GF-D8 (cell line): ENCODE data around the gene PTP4A2.
"Not testable (repeated sequence)": the region's sequence is repeated elsewhere in the genome, so short reads cannot be mapped to it uniquely, and the experiment has no call there.

Source experiments
- DNase-seq: peaks from one replicate; lab custom pipeline; 2025; lab: John Stamatoyannopoulos, UW

The PTP4A2 gene

DNA sequence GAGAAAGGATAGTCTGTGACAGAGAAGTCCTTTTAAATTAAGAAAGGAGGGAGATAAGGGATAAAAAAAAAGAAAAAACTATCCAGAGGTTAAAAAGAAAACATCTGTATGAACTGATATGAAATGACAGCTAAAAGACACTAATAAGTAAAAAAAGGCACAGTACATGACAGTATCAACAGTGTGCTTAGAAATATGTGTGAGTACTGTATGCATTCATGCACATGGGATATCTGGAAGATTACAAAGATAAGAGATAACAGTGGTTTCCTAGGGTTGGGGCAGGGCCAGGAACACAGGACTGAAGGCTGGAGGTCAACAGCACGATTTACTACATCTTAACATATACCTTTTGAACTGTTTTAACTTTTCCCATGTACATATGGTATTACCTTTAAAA, 13.3 kb downstream of the PTP4A2 start:
- DNase-seq, result peak; percentile 3

DNA sequence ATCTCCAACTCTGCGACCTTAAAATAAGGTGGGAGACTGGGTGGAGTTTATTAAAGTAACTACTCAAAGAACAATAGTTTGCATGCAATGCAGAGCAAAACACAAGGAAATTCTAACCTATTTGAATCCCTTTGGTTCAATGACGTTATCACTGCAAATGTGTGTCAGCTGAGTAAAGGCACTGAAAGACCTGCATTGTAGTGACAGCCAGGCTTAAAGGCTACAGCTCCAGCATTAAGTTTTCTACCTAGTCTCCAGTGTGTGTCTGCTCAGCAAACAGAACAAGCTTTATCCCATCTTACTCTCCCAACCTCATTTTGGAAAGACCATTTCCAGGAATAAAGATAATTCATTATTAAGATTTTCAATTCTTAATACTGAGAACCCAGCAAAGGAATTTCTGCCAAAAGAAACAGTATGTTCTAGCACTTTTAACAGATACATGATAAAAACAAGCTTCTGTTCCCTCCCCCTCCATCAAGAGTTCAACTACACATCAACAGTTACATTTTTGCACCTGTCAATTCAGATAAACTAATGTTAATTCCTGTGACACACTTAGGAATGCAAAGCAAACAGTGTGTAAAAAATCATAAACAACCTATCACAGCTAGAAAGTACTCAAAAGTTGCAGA, 14.2 kb downstream of the PTP4A2 start:
- DNase-seq, result no peak

- DNase-seq, result no peak
Observed at GRCh38 chr1:31920956-31921355, 17.2 kb downstream of the PTP4A2 start.

DNA sequence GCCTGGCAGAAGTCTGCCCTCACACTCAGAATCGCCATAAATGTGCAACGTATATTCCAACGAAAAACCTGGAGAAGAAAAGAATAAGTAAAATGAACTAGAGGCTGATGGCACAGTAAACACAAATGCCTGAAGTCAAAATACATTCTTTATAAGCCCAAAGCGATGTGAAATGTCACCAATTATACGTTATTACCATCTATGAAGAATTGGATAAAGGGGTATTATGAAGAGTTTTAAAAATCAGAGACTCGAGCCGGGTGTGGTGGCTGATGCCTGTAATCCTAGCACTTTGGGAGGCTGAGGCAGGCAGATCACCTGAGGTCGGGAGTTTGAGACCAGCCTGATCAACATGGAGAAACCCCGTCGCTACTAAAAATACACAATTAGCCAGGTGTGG, 18.6 kb downstream of the PTP4A2 start:
- no peak for DNase-seq

- DNase-seq, result no peak
Observed at GRCh38 chr1:31915438-31915837, 22.7 kb downstream of the PTP4A2 start.

- DNase-seq, result no peak
Observed at GRCh38 chr1:31913968-31914367, 24.2 kb downstream of the PTP4A2 start.

DNA sequence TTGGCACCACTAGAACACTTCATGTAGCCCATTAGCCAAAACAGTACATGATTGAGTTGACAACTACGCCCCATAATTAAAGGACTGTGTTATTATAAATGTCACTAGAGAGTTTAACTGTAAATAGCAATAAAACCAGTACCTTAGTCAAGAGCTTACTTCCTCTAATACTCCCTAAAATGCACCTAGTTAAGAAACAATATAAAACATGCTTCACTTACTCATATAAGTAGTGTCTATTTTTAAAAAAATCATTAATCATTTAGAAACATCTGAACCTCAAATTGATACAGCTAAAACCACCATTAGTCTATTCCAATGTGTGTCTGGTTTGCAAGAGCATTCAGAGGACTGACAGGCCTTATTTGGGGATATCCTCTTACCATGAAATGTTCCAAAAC, 25.3 kb downstream of the PTP4A2 start:
- DNase-seq, result no peak

GRCh38 chr1:31911994-31912780, 26.0 kb downstream of the PTP4A2 start:
- DNase-seq, result no peak

GRCh38 chr1:31910933-31911332, 27.2 kb downstream of the PTP4A2 start:
- DNase-seq, result no peak

GRCh38 chr1:31909691-31910090, 28.5 kb downstream of the PTP4A2 start:
- DNase-seq, result no peak

DNA sequence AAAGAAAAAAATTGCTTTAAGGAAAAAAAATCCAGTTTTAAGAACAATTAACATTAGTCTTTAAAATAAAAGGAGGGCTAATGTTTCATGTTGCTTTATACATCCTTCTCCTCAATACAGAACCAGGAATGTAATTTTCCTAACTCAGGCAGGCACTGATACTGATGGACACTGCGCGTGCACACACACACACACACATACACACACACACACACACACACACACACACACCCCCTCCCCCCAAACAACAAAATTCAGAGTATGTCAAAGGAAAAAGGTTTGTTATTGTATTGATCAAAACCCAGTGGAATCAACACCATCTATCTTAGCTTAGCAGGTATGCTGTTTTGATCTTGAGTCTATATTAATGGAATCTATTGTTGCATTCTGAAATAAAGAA, 31.6 kb downstream of the PTP4A2 start:
- no peak for DNase-seq

DNA sequence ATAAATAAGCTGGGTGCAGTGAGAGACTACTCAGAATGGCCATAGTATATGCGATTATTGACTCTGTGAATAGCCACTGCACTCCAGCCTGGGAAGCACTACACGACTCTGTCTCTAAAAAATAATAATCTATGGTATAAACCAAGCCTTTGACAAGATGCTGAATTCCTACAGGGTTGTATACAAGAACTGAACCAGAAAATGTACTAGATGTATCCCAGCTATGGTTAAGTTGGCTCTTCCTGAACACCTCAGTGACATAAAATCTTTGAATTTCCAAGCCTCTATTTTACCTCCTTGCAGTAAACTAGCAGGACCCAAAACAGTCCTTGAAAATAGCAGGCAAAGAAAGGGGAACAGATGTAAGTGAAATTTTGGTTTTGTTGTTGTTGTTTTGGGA, 32.5 kb downstream of the PTP4A2 start:
- DNase-seq, result no peak

- no peak for DNase-seq
Observed at GRCh38 chr1:31905093-31905509, 33.1 kb downstream of the PTP4A2 start.

DNA sequence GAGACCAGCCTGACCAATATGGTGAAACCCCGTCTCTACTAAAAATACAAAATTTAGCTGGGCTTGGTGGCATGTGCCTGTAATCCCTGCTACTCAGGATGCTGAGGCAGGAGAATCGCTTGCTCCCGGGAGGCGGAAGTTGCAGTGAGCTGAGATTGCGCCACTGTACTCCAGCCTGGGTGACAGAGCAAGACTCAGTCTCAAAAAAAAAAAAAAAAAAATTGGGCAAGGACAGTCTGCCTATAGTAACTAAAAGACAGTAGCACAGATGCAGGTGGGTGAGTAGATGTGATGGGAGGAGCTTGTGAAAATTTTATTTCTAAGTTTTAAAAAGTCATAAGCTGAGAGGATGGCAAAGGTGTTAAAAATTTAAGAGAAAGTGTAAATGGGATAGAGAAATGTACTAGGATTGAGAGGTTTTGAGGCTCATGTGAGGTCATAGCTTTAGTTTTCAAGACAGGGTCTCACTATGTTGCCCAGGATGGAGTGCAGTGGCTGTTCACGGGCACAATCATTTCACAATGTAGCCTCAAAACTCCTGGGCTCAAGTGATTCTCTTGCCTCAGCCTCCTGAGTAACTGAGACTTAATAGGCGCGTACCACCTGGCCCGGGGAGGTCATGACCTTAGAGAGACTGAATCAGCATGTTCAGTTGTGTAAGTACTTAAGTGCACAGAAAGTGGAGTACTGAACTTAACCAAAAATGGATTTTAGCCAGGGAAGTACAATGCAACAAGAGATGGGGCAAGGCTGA, 33.7 kb downstream of the PTP4A2 start:
- DNase-seq, result peak; percentile 61

DNA sequence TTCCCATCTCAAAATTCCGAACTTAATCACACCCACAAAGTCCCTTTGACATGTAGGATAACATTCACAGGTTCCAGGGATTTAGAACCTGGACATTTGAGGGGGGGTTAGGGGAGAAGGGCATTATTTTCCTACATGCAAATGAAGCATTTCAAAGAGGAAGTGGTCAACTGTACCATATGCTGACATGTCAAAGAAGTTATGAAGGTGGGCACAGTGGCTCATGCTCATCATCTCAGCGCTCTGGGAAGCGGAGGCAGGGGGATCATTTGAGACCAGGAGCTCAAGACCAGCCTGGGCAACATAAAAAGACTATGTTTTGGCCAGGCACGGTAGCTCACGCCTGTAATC, 35.7 kb downstream of the PTP4A2 start:
- no peak for DNase-seq

GRCh38 chr1:31901838-31902509, 36.2 kb downstream of the PTP4A2 start:
- no peak for DNase-seq

DNA sequence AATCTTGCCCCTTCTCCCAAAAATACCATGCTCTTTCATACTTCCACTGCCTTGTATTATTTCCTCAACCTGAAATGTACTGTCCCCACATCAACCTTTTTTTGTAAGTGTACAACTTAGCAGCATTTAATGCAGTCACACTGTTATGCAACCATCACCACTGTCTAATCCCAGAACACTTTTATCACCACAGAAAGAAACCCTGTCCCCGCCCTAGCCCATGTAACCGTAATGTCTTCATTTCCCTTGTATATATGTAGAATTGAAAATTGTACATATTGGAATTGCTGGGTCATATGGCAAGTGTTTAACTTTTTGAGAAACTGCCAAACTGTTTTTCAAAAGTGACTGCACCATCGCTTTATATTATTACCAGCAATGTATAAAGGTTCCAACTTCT, 37.4 kb downstream of the PTP4A2 start:
- DNase-seq, result no peak

- DNase-seq, result no peak
Observed at GRCh38 chr1:31897526-31898100, 40.6 kb downstream of the PTP4A2 start.

- not testable (repeated sequence) for DNase-seq
Observed at GRCh38 chr1:31895474-31896198, 42.5 kb downstream of the PTP4A2 start.

DNA sequence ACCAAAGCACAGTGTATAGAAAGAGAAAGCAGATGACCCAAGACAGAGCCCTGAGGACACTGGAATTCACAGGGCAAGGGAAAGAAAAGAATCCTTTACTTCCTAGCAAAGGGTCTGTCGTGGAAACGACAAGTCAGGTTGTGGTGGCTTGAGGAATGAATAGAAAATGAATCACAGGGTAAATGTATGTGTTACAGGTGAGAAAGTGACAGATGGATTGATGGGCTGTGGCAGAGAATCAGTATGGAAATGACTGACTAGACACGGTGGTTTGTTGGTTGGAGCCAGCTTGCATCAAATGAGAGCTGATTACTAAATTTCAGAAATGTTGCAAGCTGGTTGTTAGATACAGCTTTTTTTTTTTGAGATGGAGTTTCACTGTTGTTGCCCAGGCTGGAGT, 46.9 kb downstream of the PTP4A2 start:
- DNase-seq, result no peak

- DNase-seq, result no peak
Observed at GRCh38 chr1:31888291-31888690, 49.9 kb downstream of the PTP4A2 start.

DNA sequence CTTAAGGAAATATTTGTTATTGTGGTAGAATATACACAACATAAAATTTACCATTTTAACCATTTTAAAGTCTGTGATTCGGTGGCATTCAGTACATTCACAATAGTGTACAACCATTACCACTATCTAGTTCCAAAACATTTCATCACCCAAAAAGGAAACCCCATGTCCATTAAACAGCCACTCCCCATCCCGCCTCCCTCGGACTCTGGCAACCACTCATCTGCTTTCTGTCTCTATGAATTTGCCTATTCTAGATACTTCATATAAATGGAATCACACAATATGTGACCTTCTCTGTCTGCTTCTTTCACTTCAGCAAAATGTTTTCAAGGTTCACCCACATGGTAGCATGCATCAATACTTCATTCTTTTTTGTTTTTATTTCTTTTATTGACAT, 51.3 kb downstream of the PTP4A2 start:
- DNase-seq, result no peak
